ENCODE data around the gene PARP14. TPM values are rescaled to one million over a fixed set of nuclear protein-coding genes. Genes with fewer than 3 reads are reported as not detected.
A peak's percentile ranks its signal among the peaks of the same experiment; 100 is the strongest.
"Not testable (repeated sequence)": the region's sequence is repeated elsewhere in the genome, so short reads cannot be mapped to it uniquely, and the experiment has no call there.

The PARP14 gene, protein sequence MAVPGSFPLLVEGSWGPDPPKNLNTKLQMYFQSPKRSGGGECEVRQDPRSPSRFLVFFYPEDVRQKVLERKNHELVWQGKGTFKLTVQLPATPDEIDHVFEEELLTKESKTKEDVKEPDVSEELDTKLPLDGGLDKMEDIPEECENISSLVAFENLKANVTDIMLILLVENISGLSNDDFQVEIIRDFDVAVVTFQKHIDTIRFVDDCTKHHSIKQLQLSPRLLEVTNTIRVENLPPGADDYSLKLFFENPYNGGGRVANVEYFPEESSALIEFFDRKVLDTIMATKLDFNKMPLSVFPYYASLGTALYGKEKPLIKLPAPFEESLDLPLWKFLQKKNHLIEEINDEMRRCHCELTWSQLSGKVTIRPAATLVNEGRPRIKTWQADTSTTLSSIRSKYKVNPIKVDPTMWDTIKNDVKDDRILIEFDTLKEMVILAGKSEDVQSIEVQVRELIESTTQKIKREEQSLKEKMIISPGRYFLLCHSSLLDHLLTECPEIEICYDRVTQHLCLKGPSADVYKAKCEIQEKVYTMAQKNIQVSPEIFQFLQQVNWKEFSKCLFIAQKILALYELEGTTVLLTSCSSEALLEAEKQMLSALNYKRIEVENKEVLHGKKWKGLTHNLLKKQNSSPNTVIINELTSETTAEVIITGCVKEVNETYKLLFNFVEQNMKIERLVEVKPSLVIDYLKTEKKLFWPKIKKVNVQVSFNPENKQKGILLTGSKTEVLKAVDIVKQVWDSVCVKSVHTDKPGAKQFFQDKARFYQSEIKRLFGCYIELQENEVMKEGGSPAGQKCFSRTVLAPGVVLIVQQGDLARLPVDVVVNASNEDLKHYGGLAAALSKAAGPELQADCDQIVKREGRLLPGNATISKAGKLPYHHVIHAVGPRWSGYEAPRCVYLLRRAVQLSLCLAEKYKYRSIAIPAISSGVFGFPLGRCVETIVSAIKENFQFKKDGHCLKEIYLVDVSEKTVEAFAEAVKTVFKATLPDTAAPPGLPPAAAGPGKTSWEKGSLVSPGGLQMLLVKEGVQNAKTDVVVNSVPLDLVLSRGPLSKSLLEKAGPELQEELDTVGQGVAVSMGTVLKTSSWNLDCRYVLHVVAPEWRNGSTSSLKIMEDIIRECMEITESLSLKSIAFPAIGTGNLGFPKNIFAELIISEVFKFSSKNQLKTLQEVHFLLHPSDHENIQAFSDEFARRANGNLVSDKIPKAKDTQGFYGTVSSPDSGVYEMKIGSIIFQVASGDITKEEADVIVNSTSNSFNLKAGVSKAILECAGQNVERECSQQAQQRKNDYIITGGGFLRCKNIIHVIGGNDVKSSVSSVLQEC (N-terminal part only)
- polyA plus RNA-seq (ENCODE audit: insufficient read length in 3 of 3): 10 to 100 TPM; 22.1 to 26.8 (median 22.6) TPM

DNA sequence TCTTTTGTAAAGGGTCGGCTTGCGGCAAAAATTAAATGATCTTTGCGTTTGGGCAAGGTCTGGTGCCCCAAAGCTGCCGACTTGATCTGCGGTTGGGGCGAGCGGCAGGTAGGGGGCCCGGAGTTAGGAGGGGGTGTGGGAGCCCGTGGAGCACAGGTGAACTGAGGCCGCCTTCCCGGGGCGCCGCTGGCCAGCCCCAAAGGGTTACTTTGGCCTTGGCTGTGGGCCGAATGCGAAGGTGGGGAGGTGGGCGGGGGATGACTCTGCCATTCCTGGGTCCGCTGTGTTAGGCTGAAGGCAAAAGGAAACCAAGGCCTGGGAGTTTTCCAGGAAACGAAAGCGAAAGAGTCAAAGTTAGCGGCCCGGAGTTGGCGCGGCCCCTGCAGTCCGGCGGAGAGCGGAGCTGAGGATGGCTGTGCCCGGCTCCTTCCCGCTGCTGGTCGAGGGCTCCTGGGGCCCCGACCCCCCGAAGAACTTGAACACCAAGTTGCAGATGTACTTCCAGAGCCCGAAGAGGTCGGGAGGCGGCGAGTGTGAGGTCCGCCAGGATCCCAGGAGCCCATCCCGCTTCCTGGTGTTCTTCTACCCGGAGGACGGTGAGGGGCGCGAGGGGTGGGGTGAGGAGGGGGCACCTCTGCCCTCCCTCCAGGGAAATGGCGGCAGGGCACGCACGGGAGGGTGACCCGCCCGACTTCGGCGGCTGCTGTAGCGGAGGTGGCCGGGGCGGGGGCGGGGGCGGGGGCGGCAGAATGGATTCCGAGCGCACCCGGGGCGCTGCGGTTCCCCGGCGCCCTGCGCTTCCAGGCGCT lies at the start of gene PARP14:
TSS of gene PARP14 (plus strand) at position 365 of the 809 bp plus-strand sequence. CDS start at position 410, 45 bp downstream.
- DNase-seq (ENCODE audit: low read depth in 3 of 3, low spot score in 2 of 3): peak in 2 of 3 donors; percentile 50 to 64

DNA sequence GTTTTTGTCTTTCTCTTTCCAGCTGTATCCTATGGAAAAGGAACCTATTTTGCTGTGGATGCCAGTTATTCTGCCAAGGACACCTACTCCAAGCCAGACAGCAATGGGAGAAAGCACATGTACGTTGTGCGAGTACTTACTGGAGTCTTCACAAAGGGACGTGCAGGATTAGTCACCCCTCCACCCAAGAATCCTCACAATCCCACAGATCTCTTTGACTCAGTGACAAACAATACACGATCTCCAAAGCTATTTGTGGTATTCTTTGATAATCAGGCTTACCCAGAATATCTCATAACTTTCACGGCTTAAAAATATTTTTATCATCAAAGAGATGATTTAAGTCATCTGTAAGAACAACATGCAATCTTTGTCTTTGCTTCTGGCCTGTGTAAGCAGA lies 44.9 kb upstream of the PARP14 start:
- no peak for DNase-seq (ENCODE audit: low read depth in 3 of 3, low spot score in 2 of 3)

DNA sequence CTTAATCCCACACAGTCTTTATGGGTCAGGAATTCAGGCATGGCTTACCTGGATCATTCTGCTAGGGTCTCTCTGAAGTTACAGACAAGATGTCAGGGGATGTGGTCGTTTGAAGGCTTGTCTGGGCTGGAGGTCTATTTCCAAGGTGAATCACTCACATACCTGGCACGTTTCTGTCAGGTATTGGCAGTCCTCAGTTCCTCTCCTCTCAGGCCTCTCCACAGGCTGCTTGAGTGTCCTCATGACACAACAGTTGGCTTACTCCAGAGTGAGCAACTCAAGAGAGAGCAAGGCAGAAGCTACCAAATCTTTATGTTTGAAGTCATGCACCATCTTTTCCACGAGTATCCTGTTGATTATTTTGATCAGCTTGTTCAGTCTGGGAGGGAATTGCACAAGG lies 43.9 kb upstream of the PARP14 start:
- DNase-seq (ENCODE audit: low read depth in 3 of 3, low spot score in 2 of 3): no peak

DNA sequence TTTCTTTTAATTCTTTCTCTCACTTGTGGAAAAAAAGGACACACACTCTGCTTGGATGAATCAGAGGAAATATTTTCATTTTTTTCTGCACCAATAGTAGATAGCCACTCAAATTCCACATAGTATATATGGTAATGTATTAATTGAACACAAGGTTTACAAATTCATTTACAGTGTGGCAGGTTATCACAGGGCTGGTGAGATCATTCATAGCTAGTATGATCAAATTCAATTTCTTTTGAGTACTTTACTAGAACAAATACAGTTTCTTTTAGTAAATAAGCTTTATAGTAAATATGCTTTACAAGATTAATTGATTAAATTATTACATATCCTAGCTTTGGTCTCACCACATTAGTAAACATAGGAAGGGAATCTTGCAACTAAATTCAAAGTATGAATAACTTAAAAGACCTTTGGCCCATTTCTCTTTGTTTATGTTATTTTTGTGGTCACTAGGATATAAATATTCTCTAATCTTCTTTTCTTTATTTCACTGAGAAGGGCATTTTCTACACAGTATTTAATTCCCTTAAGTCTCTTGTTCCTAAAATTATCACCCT lies 40.1 kb upstream of the PARP14 start:
- DNase-seq (ENCODE audit: low read depth in 3 of 3, low spot score in 2 of 3): no peak

DNA sequence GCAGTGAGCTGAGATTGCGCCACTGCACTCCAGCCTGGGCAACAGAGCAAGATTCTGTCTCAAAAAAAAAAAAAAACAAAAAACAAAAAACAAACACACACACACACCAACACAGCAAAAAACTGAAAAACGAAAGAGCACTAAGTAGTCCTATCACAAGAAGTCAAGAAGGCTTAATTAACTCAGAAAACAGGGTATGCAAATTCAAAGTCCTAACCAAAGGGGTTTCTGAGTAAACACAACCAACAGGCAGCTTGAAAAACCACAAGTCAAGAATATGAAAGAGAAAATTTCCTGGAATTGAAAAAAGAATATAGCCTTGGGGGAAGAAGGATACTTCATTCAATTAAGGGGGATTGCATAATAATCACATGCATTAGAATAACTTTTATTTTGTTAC lies 37.7 kb upstream of the PARP14 start:
- DNase-seq (ENCODE audit: low read depth in 3 of 3, low spot score in 2 of 3): no peak

DNA sequence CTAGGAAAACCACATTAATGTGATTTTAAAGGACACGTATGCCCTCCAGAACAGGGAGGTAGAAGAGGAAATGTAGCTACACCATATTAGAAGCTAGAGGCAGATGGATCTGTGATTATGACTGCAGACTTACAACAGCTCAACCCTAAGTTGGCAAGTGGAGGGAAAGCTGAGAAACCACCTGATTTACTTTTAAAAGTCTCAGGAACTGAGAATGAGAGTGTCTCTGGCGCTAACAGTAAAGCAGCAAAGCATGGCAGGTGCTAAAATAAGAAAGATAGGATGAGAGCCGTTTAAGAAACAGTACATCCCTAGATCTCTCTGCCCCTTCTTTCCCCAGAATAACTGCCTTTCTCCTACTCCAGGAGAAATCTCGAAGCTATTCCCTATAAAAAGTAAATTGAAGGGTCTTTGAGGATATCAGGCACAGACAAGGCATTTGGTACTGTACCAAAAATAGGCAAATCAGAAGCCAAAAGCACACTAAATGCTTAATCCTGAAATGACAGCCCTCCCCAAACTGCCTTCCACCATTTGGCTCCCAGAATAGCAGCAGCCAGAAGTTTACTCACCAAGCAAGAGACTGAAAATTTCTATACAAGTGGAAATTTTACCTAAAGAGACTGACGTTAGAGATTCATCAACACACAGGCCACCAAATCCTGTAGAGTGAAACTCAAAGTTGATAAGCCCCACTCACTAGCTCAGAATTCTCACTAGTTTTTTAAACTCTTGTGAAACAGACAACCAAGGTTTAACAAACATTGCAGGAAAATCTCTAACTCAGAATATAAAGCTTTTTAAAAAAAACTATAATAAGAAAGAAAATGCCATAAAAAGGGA lies 34.3 kb upstream of the PARP14 start:
- DNase-seq (ENCODE audit: low read depth in 3 of 3, low spot score in 2 of 3): no peak

DNA sequence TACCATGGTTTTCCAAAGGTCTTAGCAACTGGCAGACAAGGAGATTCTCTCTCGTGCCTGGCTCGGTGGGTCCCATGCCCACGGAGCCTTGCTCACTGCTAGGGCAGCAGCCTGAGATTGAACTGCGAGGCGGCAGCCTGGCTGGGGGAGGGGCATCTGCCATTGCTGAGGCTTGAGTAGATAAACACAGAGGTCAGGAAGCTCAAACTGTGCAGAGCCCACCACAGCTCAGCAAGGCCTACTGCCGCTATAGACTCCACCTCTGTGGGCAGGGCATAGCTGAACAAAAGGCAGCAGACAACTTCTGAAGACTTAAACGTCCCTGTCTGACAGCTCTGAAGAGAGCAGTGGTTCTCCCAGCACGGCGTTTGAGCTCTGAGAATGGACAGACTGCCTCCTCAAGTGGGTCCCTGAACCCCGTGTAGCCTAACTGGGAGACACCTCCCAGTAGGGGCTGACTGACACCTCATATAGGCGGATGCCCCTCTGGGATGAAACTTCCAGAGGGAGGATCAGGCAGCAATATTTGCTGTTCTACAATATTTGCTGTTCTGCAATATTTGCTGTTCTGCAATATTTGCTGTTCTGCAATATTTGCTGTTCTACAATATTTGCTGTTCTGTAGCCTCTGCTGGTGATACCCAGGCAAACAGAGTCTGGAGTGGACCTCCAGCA lies 29.3 kb upstream of the PARP14 start:
- DNase-seq (ENCODE audit: low read depth in 3 of 3, low spot score in 2 of 3): not testable (repeated sequence)

DNA sequence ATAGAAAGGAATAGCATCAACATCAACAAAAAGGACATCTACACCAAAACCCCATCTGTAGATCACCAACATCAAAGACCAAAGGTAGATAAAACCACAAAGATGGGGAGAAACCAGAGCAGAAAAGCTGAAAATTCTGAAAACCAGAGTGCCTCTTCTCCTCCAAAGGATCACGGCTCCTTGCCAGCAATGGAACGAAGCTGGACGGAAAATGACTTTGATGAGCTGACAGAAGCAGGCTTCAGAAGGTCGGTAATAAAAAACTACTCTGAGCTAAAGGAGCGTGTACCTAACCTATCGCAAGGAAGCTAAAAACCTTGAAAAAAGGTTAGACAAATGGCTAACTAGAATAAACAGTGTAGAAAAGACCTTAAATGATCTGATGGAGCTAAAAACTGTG lies 28.7 kb upstream of the PARP14 start:
- DNase-seq (ENCODE audit: low read depth in 3 of 3, low spot score in 2 of 3): not testable (repeated sequence)

DNA sequence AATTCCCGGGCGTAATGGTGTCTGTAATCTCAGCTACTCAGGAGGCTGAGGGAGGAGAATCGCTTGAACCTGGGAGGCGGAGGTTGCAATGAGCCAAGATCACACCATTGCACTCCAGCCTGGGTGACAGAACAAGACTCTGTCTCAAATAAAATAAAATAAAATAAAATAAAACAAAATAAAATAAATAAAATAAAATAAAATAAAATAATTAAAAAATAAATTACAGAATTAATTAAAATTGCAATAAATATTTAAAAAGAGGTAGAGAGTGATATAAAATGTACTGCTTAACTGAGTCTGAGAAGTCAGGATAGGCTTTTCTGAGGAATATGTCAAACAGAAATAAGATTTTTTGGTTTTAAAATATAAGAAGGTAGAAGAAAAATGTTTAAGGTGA lies 22.3 kb upstream of the PARP14 start:
- DNase-seq (ENCODE audit: low read depth in 3 of 3, low spot score in 2 of 3): not testable (repeated sequence)

DNA sequence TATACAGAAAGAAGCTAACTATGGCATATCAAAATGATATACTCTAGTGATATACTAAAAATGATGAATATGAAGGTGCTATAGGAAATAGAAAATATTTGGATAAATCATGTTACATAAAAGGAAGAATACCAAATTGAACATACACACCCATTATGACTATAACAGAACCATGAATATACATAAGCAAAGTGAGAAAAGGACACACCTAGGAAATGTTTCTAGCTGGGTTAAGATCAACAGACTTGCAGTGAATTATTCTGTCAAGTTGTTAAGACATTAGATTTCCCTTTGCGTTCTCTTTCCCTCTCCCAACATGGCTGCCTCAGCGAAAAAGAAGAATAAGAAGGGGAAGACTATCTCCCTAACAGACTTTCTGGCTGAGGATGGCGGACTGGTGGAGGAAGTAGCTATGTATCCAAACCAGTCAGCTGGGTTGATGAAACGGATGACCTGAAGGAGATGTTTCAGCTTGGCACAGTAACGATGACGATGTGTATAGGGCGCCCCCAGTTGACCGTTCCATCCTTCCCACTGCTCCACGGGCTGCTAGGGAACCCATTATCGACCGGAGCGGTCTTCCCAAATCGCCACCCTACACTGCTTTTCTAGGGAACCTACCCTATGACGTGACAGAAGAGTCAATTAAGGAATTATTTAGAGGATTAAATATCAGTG lies 20.2 kb upstream of the PARP14 start:
- DNase-seq (ENCODE audit: low read depth in 3 of 3, low spot score in 2 of 3): no peak

DNA sequence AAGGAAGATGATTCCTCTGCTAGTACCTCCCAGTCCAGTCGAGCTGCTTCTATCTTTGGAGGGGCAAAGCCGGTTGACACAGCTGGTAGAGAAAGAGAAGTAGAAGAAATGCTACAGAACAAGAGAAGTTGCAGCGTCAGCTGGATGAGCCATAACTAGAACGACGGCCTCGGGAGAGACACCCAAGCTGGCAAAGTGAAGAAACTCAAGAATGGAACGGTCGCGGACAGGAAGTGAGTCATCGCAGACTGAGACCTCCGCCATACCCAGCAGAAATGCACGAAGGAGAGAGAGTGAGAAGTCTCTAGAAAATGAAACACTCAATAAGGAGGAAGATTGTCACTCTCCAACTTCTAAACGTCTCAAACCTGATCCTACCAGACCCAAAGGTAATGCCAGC lies 19.0 kb upstream of the PARP14 start:
- DNase-seq (ENCODE audit: low read depth in 3 of 3, low spot score in 2 of 3): no peak

DNA sequence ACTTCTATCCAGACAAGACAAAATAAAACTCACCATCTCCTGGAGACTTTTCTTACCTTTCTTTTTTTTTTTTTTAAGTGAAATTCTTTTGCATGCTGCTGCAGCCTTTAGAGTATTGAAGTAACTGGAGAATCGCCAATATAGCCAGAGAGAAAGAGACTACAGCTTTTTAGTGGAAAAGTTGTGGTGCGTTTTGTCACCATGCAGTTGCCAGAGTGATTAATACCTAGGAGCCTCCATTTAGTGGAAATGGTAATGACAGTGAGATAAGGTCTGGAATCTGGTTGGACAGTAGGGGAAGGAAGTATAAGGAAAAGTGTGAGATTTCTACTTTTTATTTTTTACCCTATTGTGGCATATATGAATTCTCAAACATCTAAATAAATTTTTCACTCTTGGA lies 18.1 kb upstream of the PARP14 start:
- no peak for DNase-seq (ENCODE audit: low read depth in 3 of 3, low spot score in 2 of 3)

DNA sequence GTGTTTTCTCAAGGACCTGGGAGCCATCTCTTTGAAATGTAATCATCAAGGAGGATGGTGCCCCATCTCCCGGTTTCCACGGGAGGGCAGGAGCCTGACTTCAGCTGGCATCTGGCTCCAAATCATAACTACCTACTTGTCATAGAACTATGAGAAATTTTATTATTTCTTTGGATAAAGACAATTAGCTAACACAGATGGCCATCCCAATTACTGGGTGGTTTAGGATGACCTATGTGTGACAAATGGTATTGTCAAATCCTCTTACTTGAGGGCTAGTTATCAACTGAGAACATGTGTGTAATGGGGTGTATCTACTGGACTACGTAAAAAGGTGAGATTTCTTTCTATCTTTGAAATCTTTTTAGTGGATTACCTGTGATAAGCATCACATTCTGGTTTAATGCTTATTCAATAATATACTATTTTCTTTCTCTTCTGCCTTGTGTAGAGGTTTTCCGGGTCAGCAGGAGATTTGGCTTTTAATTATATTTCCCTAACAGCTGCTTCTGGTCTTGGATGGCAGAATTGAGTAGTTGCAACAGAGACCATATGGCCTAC lies 15.3 kb upstream of the PARP14 start:
- DNase-seq (ENCODE audit: low read depth in 3 of 3, low spot score in 2 of 3): no peak

DNA sequence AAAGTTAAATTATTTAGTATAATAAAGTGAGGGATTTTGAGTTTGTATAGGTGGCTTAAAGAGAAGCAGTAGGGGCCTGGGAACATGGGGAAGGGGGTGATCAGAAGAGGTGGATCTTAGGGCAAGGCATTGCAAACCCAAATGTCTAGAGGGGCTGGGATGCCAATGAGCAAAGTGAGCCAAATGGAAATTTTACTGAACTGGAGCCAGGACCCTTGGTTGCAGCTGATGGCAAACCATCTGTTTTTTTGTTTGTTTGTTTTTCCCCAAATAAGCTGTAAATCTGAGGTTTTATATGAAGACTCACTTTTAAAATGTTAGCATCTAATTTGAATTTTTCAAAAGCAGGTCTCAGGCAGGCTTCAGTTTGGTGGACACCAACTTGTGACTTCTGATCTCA lies 14.8 kb upstream of the PARP14 start:
- no peak for DNase-seq (ENCODE audit: low read depth in 3 of 3, low spot score in 2 of 3)

DNA sequence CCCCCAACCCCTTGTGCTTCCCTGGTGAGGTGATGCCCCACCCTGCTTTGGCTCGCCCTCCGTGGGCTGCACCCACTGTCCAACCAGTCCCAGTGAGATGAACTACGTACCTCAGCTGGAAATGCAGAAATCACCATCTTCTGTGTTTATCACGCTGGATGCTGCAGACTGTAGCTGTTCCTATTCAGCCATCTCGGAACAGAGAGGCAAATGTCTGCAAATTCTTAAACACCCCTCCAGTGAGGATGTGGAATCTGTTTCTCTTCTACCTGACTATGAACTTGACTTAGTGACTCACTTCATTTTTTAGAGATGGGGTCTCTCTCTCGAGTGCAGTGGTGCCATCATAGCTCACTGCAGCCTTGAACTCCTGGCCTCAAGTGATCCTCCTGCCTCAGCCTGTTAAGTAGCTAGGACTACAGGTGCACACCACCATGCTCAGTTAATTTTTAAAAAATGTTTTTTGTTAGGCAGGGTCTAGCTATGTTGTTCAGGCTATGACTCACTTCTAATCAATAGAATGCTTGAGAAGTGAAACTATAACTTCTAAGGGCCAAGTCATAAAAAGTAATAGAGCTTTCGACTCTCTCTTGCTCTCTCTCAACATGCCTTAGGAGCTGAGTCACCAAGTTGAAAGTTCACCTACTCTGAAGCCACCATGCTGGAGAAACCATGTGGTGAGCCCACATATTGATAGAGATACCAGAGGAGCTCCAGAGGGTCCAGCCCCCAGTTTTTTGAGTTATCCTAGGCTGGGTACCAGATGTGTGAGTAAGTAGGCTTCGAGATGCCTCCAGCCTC lies 11.5 kb upstream of the PARP14 start:
- no peak for DNase-seq (ENCODE audit: low read depth in 3 of 3, low spot score in 2 of 3)

DNA sequence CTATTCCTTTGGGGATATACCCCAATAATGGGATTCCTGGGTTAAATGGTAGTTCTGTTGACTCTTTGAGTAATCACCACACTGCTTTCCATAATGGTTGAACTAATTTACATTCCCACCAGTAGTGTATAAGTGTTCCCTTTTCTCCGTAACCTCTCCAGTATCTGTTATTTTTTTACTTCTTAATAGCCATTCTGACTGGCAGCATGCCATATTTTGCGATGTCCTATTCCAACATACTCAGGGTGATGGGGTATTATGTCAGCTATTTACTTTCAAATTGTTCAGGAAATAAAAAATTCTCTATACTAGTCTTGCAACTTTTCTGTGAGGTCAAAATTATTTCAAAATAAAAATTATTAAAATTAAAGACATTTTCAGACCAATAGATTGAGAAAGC lies 9.1 kb upstream of the PARP14 start:
- DNase-seq (ENCODE audit: low read depth in 3 of 3, low spot score in 2 of 3): no peak

Data from right renal cortex interstitium (tissue), 3 donors.